Caco-2 (cell line): ENCODE data around the gene IPO4. TPM values are rescaled to one million over a fixed set of nuclear protein-coding genes. Genes with fewer than 3 reads are reported as not detected.

Experiments used
- BruUV-seq: library from RNA; stranded (reverse); fragments of 400-500 nt; replicated peaks from 2 replicates; lab custom pipeline; 2021; lab: Mats Ljungman, UMichigan
- CTCF ChIA-PET: fragments of 300-600 bp; sonication (Branson Sonifier 250); formaldehyde crosslinking; loops from one replicate; lab custom pipeline; 2022; ENCODE audit warnings: antibody characterized with exemption; lab: Charles Lee
- POLR2A ChIA-PET: fragments of 300-600 bp; sonication (Branson Sonifier 250); formaldehyde crosslinking; loops from one replicate; lab custom pipeline; 2022; ENCODE audit warnings: antibody characterized with exemption; lab: Charles Lee
- DNase-seq, 2 experiments: peaks; one replicate each; pipeline versions ENCODE4 v3.0.0 to v3.0.0-alpha.2; 2020 to 2022
- H3K27me3 ChIP-seq: replicated peaks from 2 replicates; pipeline ENCODE4 v1.6.0; 2011; ENCODE audit warnings: low read length; ENCODE audit not compliant: control insufficient read depth, insufficient read depth
- H3K36me3 ChIP-seq: 2 replicates; pipeline ENCODE4 v1.5.1; 2011; ENCODE audit warnings: low read length; ENCODE audit not compliant: control insufficient read depth, insufficient read depth
- H3K4me1 ChIP-seq: fragments of 250-450 bp; sonication (Bioruptor Pico); 2 replicates; pipeline ENCODE4 v1.5.1; 2020; ENCODE audit warnings: mild to moderate bottlenecking
- H3K4me3 ChIP-seq: 2 replicates; pipeline ENCODE4 v1.5.1; 2011; ENCODE audit warnings: low read depth, mild to moderate bottlenecking, control low read depth, low read length
- H3K9me3 ChIP-seq: fragments of 250-450 bp; sonication (Bioruptor Pico); 2 replicates; pipeline ENCODE4 v1.5.1; 2020; ENCODE audit warnings: mild to moderate bottlenecking, moderate library complexity
- H3K27ac Mint-ChIP-seq: one replicate; pipeline ENCODE4 v1.8.0; 2022; ENCODE audit warnings: mixed read lengths; ENCODE audit not compliant: unreplicated experiment
- H3K27me3 Mint-ChIP-seq: one replicate; pipeline ENCODE4 v1.8.0; 2022; ENCODE audit warnings: mixed read lengths; ENCODE audit not compliant: insufficient read depth, unreplicated experiment
- H3K36me3 Mint-ChIP-seq: one replicate; pipeline ENCODE4 v1.8.0; 2022; ENCODE audit warnings: mild to moderate bottlenecking, mixed read lengths; ENCODE audit not compliant: insufficient read depth, unreplicated experiment
- H3K4me1 Mint-ChIP-seq: one replicate; pipeline ENCODE4 v1.8.0; 2022; ENCODE audit warnings: low read depth, mixed read lengths; ENCODE audit not compliant: unreplicated experiment
- H3K4me3 Mint-ChIP-seq: one replicate; pipeline ENCODE4 v1.8.0; 2022; ENCODE audit warnings: mild to moderate bottlenecking, moderate library complexity, mixed read lengths; ENCODE audit not compliant: unreplicated experiment
- H3K9me3 Mint-ChIP-seq: one replicate; pipeline ENCODE4 v1.8.0; 2022; ENCODE audit warnings: mixed read lengths; ENCODE audit not compliant: unreplicated experiment
- intact Hi-C: fragments of 100-400 bp; cut with micrococcal nuclease; formaldehyde crosslinking; loops from one replicate; pipeline ENCODE4 v1.10.0; 2022; ENCODE audit not compliant: unreplicated experiment
- total RNA-seq: library from RNA; stranded (reverse); gene quantifications from 2 replicates; pipeline ENCODE4 v1.2.3, GENCODE V29; 2022
- TF ChIP-seq, protein P1 (sequence below), 2 experiments: fragments of 200-600 bp in 1 of 2; IDR thresholded peaks; 1 replicate in 1 of 2; 2 replicates in 1 of 2; pipeline versions ENCODE4 v1.5.1 to v1.8.0; 2011 to 2022; ENCODE audit warnings: antibody characterized with exemption in 1 of 2, control low read depth in 1 of 2, inconsistent platforms in 1 of 2, low read depth in 1 of 2, low read length in 1 of 2, mild to moderate bottlenecking in 1 of 2, moderate library complexity in 1 of 2; ENCODE audit not compliant: insufficient read depth in 1 of 2, severe bottlenecking in 1 of 2, unreplicated experiment in 1 of 2

Gene IPO4
- total RNA-seq, 1 experiment from 2014 or later: 85.4 TPM

DNA sequence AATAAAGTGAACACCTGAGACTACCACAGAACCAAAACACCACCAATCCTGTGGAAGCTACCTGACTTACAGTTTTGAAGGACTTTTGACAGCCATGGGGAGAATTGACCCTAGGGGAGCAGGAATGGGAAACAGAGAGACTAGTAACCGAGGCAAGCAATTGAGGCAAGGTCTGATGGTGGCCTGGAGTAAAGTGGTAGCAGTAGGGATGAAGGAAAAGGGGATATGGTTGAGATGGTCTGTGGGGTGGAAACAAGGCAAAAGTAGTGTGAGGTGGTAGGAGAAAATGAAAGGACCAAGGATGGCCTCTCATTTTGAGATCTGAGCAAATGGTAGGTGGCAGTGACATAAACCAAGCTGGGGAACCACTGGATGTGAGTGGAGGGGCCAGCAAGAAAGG is 31.8 kb downstream of the IPO4 start:
- H3K4me3 ChIP-seq: no peak overlapping the region
- H3K27me3 Mint-ChIP-seq: no peaks in the 10 kb centered on the region
- H3K9me3 ChIP-seq: no peaks in the 10 kb centered on the region
- TF ChIP-seq, protein P1, sequence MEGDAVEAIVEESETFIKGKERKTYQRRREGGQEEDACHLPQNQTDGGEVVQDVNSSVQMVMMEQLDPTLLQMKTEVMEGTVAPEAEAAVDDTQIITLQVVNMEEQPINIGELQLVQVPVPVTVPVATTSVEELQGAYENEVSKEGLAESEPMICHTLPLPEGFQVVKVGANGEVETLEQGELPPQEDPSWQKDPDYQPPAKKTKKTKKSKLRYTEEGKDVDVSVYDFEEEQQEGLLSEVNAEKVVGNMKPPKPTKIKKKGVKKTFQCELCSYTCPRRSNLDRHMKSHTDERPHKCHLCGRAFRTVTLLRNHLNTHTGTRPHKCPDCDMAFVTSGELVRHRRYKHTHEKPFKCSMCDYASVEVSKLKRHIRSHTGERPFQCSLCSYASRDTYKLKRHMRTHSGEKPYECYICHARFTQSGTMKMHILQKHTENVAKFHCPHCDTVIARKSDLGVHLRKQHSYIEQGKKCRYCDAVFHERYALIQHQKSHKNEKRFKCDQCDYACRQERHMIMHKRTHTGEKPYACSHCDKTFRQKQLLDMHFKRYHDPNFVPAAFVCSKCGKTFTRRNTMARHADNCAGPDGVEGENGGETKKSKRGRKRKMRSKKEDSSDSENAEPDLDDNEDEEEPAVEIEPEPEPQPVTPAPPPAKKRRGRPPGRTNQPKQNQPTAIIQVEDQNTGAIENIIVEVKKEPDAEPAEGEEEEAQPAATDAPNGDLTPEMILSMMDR (IDR thresholded peaks at IDR 0.05; ENCODE audit: insufficient read depth in 1 of 2, low read depth in 1 of 2, low read length in 1 of 2, severe bottlenecking in 1 of 2, unreplicated experiment in 1 of 2): no peak
- no peaks in the 10 kb centered on the region for H3K27me3 ChIP-seq
- DNase-seq: no peak
- H3K4me3 Mint-ChIP-seq: no peak overlapping the region
- peaks cover 58% of the 10 kb centered on the region for H3K36me3 Mint-ChIP-seq
- BruUV-seq: no TSS peak
- CTCF ChIA-PET: no interaction called here
- H3K9me3 Mint-ChIP-seq: no peaks in the 10 kb centered on the region
- H3K4me1 Mint-ChIP-seq: peaks cover 6% of the 10 kb centered on the region
- POLR2A ChIA-PET: no interaction called here
- H3K4me1 ChIP-seq: peaks cover 8% of the 10 kb centered on the region
- H3K27ac Mint-ChIP-seq: no peak overlapping the region
- H3K36me3 ChIP-seq: peaks cover 2% of the 10 kb centered on the region; the same call in 1 of the 2 replicates
- intact Hi-C loops: no loop called here

DNA sequence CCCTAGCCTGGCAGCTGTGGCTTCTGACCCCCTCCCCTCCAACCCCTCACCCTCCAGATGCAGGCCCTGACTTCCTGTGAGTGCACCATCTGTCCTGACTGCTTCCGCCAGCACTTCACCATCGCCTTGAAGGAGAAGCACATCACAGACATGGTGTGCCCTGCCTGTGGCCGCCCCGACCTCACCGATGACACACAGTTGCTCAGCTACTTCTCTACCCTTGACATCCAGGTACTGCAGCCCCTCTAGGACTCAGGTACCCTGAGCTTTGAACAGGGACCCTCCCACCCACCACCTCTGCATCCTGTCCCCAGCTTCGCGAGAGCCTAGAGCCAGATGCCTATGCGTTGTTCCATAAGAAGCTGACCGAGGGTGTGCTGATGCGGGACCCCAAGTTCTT is 33.5 kb downstream of the IPO4 start:
- CTCF ChIA-PET: no interaction called here
- no peaks in the 10 kb centered on the region for H3K9me3 Mint-ChIP-seq
- TF ChIP-seq, protein P1 (IDR thresholded peaks at IDR 0.05; ENCODE audit: insufficient read depth in 1 of 2, low read depth in 1 of 2, low read length in 1 of 2, severe bottlenecking in 1 of 2, unreplicated experiment in 1 of 2): no peak
- Histone ChIP-seq H3K4me3 (no peak overlapping the region), H3K4me1 (no peaks in the 10 kb centered on the region; the same call in 1 of the 2 replicates), H3K9me3 (no peaks in the 10 kb centered on the region), H3K36me3 (peaks cover 1% of the 10 kb centered on the region; the same call in 1 of the 2 replicates), H3K27me3 (no peaks in the 10 kb centered on the region)
- H3K4me3 Mint-ChIP-seq: no peak overlapping the region
- peaks cover 63% of the 10 kb centered on the region for H3K36me3 Mint-ChIP-seq
- no peaks in the 10 kb centered on the region for H3K27me3 Mint-ChIP-seq
- DNase-seq: no peak
- H3K27ac Mint-ChIP-seq: no peak overlapping the region
- intact Hi-C loops: no loop called here
- no peaks in the 10 kb centered on the region for H3K4me1 Mint-ChIP-seq
- BruUV-seq: no TSS peak
- POLR2A ChIA-PET: interaction anchor here (0.7 kb wide), 1 partner anchor 116 kb away, joined by 3 read pairs; the partner anchor contains the start of gene RABGGTA

DNA sequence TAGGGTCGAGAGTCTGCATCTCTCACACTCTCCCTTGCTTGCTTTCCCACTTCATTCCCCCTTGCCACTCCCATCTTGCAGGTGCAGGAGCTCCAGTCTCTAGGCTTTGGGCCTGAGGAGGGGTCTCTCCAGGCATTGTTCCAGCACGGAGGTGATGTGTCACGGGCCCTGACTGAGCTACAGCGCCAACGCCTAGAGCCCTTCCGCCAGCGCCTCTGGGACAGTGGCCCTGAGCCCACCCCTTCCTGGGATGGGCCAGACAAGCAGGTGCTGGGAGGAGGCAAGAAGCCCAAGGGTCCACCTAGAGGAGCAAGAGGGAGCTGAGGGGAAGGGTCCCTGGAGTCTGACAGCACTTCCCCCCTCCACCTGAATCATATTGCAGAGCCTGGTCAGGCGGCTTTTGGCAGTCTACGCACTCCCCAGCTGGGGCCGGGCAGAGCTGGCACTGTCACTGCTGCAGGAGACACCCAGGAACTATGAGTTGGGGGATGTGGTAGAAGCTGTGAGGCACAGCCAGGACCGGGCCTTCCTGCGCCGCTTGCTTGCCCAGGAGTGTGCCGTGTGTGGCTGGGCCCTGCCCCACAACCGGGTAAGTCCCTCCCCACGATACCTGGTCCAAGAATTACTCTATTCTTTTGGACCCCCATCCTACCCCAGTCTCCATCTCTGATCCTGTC is 37.1 kb downstream of the IPO4 start:
- peaks cover 66% of the 10 kb centered on the region for H3K36me3 Mint-ChIP-seq
- intact Hi-C loops: no loop called here
- no peaks in the 10 kb centered on the region for H3K9me3 Mint-ChIP-seq
- H3K9me3 ChIP-seq: no peaks in the 10 kb centered on the region
- no peaks in the 10 kb centered on the region for H3K27me3 Mint-ChIP-seq
- no peaks in the 10 kb centered on the region for H3K4me1 Mint-ChIP-seq
- H3K4me3 ChIP-seq: no peak overlapping the region
- DNase-seq: no peak
- TF ChIP-seq, protein P1 (IDR thresholded peaks at IDR 0.05; ENCODE audit: insufficient read depth in 1 of 2, low read depth in 1 of 2, low read length in 1 of 2, severe bottlenecking in 1 of 2, unreplicated experiment in 1 of 2): no peak
- no TSS peak for BruUV-seq
- CTCF ChIA-PET: interaction anchor here (0.6 kb wide), 1 partner anchor 38 kb away, joined by 3 read pairs; no protein-coding TSS in a partner anchor
- H3K4me1 ChIP-seq: peaks cover 6% of the 10 kb centered on the region
- no peaks in the 10 kb centered on the region for H3K27me3 ChIP-seq
- H3K36me3 ChIP-seq: peaks cover 4% of the 10 kb centered on the region; the same call in 1 of the 2 replicates
- H3K27ac Mint-ChIP-seq: no peak overlapping the region
- POLR2A ChIA-PET: interaction anchor here (1.0 kb wide), 1 partner anchor 11 kb away, joined by 5 read pairs; the partner anchor contains the start of gene EMC9
- no peak overlapping the region for H3K4me3 Mint-ChIP-seq
